ENCODE measurements around the gene FURIN. TPM values are rescaled to one million over a fixed set of nuclear protein-coding genes. Genes with fewer than 3 reads are reported as not detected.

Gene FURIN
- total and polyA plus RNA-seq, 9 donors: 16.3 to 39.5 (median 34.5) TPM

DNA sequence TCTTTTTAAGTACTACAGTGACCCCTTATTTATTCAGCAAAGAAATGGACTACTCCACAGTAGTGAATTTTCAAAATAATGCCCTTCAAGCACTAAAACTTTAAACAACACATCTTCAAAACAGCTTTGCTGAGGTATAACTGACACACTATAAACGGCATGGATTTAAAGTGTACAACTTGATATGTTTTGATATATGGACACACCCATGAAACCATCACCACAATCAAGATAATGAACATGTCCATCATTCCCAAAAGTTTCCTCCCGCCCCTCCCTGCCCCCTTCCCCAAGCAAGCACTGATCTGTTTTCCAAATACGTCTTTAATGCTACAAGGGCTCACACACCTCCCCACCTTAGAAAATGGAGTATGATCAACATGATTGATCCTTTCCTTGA, 1.6 kb upstream of the FURIN start:
- Histone ChIP-seq H3K9me3 (replicated peaks; ENCODE audit: control insufficient read depth, low read depth, low read length) (no peaks in the 10 kb centered on the region), H3K4me1 (ENCODE audit: control insufficient read depth, insufficient read depth, low read length) (peaks cover 21% of the 10 kb centered on the region), H3K27ac (ENCODE audit: low read length) (no peak overlapping the region), H3K4me3 (ENCODE audit: low read length) (no peak overlapping the region), H3K27me3 (ENCODE audit: control insufficient read depth, insufficient read depth, low read length) (peaks cover 2% of the 10 kb centered on the region), H3K36me3 (ENCODE audit: control insufficient read depth, insufficient read depth, low read length) (no peaks in the 10 kb centered on the region)
- no CpG with 5 or more reads among the region's 3 CpGs for WGBS (ENCODE audit: insufficient coverage)
- DNase-seq: no peak

DNA sequence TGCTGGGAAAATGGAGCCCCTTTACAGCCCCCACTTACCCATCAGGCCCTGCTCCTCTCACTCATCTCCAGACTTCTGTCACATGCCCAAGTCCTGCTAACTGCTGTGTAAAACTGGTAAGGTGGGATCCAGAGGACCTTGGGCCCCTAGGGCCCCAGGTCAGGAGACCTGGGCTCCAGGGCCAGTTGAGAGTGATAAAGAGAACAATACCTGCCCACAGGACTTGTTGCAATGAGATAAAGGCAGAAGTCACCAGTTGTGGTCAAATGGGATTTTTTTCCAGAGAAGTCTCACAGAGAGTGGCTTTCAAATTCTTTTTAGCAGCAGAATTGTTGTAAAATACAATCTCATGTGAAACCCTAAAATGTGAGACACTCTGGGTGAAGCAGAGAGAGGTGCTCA, 753 bp downstream of the FURIN start:
- Histone ChIP-seq H3K4me1 (ENCODE audit: control insufficient read depth, insufficient read depth, low read length) (peaks cover 38% of the 10 kb centered on the region), H3K9me3 (replicated peaks; ENCODE audit: control insufficient read depth, low read depth, low read length) (no peaks in the 10 kb centered on the region)
- DNase-seq: no peak

DNA sequence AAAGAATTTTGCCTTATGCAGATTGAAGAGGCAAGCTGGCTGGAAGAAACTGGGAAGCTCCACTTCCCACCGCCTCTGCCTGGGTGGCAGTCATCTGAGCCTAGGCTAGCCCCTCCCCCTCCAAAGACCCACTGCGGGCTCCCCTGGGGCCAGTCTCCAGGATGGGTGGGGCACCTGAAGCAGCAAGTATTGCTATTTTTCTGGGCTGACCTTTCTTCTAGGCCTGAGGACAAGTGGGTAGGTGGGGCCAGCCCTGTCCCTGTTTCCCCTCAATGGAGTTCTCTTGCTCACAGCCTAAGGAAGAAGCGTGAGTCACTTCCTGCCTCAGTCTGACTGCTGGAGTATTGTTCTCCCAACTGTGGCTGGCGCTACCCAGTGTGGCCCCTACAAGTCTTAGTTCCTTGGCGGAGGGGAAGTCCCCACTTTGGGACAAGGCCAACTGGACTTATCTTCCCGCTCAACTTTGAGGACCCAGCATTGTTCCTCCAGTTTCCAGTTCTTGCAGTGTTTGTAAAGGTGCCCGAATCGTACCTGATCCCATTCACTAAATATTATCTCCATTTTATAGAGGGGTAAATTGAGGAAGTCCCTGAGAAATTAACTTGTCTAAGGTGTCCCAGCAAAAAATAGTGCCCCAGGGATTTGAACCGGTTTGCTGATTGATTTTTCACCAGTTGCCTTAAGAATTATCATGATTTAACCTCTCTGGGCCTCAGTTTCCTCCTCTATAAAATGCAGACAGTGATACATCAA, 1.4 kb downstream of the FURIN start:
- 60% methylated on average over 4 of the region's 9 CpGs for WGBS (ENCODE audit: insufficient coverage)
- DNase-seq: peak; percentile 74
- Histone ChIP-seq H3K27ac (ENCODE audit: low read length) (peak overlapping the region; percentile 82), H3K4me3 (ENCODE audit: low read length) (no peak overlapping the region), H3K27me3 (ENCODE audit: control insufficient read depth, insufficient read depth, low read length) (peaks cover 2% of the 10 kb centered on the region), H3K9me3 (replicated peaks; ENCODE audit: control insufficient read depth, low read depth, low read length) (no peaks in the 10 kb centered on the region), H3K4me1 (ENCODE audit: control insufficient read depth, insufficient read depth, low read length) (peaks cover 41% of the 10 kb centered on the region), H3K36me3 (ENCODE audit: control insufficient read depth, insufficient read depth, low read length) (no peaks in the 10 kb centered on the region)

More for the DNA sequence above, 753 bp downstream of the FURIN start:
- H3K4me3 ChIP-seq (ENCODE audit: low read length): no peak overlapping the region
- peaks cover 2% of the 10 kb centered on the region for H3K27me3 ChIP-seq (ENCODE audit: control insufficient read depth, insufficient read depth, low read length)
- peak overlapping the region; percentile 82 for H3K27ac ChIP-seq (ENCODE audit: low read length)
- no peaks in the 10 kb centered on the region for H3K36me3 ChIP-seq (ENCODE audit: control insufficient read depth, insufficient read depth, low read length)

DNA sequence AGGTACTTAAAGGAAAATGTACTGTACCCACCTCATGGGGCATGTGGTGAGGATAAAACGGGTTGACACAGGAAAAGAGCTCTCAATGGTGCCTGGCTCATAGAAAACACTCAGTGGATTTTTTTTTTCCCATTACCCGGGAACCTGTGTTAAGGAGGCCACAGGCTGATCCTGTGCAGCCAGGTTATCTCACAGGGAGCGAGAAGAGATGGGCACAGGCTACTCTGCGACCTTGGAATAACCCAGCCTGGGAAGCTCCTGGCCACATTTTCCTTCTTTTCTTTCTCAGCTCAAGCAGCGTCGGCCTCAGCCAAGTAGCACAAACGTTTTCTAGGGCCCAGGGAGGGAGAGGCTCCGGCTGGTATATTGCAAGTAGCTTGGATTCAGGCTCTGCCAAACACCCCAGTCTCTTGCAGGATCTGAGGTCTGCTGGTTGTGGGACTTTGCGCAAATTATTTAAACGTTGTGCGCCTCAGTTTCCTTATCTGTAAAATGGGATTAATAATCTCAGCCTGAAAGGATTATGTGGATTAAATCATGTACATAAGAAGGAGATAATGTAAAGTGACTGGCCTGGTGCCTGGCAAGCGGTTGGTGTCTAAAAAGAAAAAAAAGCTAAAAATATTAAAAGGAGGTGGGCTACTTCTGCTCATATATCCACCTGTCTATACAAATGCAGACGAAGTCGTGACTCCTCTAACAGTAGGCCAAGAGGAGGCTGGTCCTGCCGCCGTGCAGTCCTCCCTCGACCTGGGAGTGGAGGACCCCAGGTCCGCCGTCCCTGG, 2.2 kb downstream of the FURIN start:
- Histone ChIP-seq H3K36me3 (ENCODE audit: control insufficient read depth, insufficient read depth, low read length) (peaks cover 3% of the 10 kb centered on the region), H3K27ac (ENCODE audit: low read length) (peak overlapping the region; percentile 82), H3K4me1 (ENCODE audit: control insufficient read depth, insufficient read depth, low read length) (peaks cover 41% of the 10 kb centered on the region), H3K4me3 (ENCODE audit: low read length) (peak overlapping the region; percentile 66), H3K27me3 (ENCODE audit: control insufficient read depth, insufficient read depth, low read length) (peaks cover 2% of the 10 kb centered on the region), H3K9me3 (replicated peaks; ENCODE audit: control insufficient read depth, low read depth, low read length) (no peaks in the 10 kb centered on the region)
- WGBS (ENCODE audit: insufficient coverage): 40% methylated on average over 12 of the region's 19 CpGs
- no peak for DNase-seq

DNA sequence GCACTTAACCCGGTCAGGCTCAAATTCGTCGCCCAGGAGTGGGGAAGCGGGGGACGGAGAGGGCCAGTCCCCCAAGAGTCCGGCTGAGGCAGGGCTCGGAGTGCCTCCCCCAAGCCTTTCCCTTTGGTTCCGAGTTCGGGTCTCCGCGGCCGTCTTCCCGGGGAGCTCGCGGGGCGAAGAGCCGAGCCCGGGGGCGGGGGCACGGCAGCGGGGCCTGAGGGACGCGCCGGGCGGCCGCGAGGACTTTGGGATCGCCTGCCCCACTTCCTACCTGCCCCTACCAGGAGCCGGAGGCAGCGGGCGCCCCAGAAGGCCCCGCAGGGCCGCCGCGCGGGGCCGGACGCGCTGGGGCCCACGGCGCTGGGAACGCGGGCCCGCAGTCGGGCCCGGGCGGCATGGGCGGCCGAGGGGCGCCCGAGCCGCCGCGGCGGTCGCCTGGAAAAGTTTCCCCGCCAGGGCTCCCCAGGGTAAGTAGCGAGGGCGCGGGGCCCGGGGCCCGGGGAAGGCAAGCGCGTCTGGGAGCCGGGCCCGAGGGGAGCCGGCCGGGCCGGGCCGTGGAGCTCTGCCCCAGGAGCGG, 2.8 kb downstream of the FURIN start:
- no peaks in the 10 kb centered on the region for H3K9me3 ChIP-seq (replicated peaks; ENCODE audit: control insufficient read depth, low read depth, low read length)
- peak overlapping the region; percentile 66 for H3K4me3 ChIP-seq (ENCODE audit: low read length)
- DNase-seq: peak; percentile 50
- H3K36me3 ChIP-seq (ENCODE audit: control insufficient read depth, insufficient read depth, low read length): peaks cover 10% of the 10 kb centered on the region
- WGBS (ENCODE audit: insufficient coverage): under 1% methylated on average over 54 of the region's 71 CpGs
- H3K4me1 ChIP-seq (ENCODE audit: control insufficient read depth, insufficient read depth, low read length): peaks cover 41% of the 10 kb centered on the region
- no peaks in the 10 kb centered on the region for H3K27me3 ChIP-seq (ENCODE audit: control insufficient read depth, insufficient read depth, low read length)
- H3K27ac ChIP-seq (ENCODE audit: low read length): peak overlapping the region; percentile 82

DNA sequence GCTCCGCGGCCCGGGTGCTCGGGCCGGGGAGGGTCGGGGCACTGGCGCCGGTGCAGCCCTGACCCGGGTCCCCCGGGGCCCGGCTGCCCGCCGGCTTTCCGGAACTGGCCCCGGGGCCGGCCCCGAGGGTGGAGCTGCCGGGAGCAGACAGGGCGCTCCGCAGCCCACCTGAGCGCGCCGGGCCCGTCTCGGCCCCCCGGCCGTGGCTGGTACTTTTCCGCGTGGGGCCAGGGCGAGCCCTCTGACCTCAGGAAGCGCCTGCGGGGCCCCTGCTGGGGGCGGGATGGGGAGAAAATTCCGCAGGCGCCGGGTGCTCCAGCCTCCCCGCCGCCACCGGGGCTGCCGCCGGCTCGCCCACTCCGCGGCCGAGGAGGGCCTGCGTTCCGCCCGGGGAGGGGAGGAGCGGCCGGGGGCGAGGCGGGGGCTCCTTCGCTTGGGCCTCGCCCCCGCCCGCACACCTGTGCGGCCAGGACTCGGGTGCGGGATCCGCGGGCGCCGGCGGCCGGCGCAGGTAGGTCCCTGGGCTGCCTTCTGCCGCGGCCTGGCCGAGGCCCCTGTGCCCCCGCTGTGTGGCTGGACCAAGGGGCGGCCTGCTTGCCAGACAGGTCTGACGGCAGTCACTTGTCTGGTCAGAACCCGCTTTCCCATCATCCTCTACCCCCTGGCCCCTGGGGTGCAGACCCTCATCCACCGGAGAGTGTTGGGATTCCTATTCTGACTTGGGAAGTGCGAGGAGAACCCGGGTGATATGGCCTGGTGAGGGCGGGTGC, 3.5 kb downstream of the FURIN start:
- 1% methylated on average over 60 of the region's 77 CpGs for WGBS (ENCODE audit: insufficient coverage)
- Histone ChIP-seq H3K4me1 (ENCODE audit: control insufficient read depth, insufficient read depth, low read length) (peaks cover 41% of the 10 kb centered on the region), H3K36me3 (ENCODE audit: control insufficient read depth, insufficient read depth, low read length) (peaks cover 17% of the 10 kb centered on the region), H3K4me3 (ENCODE audit: low read length) (peak overlapping the region; percentile 66), H3K27ac (ENCODE audit: low read length) (peak overlapping the region; percentile 64), H3K9me3 (replicated peaks; ENCODE audit: control insufficient read depth, low read depth, low read length) (no peaks in the 10 kb centered on the region), H3K27me3 (ENCODE audit: control insufficient read depth, insufficient read depth, low read length) (no peaks in the 10 kb centered on the region)
- peak; percentile 31 for DNase-seq

DNA sequence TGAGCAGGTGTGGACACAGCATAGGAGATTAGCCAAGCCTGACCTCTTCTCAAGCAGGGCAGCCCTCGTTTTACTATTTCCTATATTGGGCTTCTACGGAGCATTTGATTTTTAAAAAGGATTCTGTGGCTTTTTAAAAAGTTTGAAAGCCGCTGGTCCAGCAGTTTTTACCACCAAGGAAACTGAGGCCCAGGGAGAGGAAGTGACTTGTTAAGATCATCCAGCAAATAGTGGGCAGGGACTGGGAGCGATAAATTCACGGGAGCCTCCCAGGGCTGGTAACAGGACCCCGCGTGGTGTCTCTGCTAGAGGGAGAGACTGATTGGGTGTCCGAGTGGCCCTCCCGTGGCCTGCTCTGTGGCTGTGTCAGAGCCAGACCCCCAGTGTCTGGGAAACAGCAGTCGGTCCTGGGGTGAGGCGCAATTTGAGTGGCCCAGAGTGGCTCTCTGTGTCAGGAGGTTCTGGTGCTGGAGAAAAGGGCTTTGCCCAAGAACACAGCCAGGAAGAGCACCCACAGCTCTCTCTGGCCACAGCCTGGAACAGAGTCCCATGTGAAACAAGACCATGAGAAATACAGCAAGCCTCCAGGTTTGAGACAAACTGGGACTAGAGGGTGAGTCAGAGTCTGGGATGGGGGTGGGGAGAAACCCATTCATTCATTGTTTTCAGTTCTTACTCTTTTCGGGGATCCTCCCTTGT, 4.2 kb downstream of the FURIN start:
- peak overlapping the region; percentile 64 for H3K27ac ChIP-seq (ENCODE audit: low read length)
- H3K9me3 ChIP-seq (replicated peaks; ENCODE audit: control insufficient read depth, low read depth, low read length): no peaks in the 10 kb centered on the region
- DNase-seq: no peak
- H3K4me3 ChIP-seq (ENCODE audit: low read length): peak overlapping the region; percentile 66
- 34% methylated on average over 8 of the region's 12 CpGs for WGBS (ENCODE audit: insufficient coverage)
- peaks cover 41% of the 10 kb centered on the region for H3K4me1 ChIP-seq (ENCODE audit: control insufficient read depth, insufficient read depth, low read length)
- H3K36me3 ChIP-seq (ENCODE audit: control insufficient read depth, insufficient read depth, low read length): peaks cover 24% of the 10 kb centered on the region
- H3K27me3 ChIP-seq (ENCODE audit: control insufficient read depth, insufficient read depth, low read length): no peaks in the 10 kb centered on the region

DNA sequence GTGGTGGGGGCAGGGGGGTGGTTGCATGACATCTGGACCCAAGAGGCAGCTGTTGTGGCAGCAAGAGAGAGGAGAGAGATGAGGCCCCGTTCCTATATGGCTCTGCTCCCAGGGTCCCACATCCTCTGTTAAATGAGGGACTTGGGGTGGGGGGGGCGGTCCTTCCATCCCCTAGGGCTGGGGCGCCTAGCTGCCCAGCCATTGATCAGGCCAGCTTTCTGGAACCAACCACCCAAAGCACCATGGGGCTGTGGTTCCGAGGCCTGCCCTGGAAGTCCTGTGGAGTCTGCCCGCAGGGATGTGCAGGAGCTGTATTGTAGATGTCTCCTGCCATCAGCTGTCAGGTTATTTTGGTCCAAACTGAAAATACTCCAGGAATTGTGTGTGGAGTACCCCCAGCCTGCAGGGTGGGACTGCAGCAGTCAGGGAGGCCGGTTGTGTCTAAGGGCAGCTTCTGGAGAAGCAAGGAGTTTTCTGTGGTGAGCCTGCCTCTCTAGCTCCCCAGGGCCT, 5.2 kb downstream of the FURIN start:
- peak overlapping the region; percentile 71 for H3K27ac ChIP-seq (ENCODE audit: low read length)
- 72% methylated on average over 3 of the region's 6 CpGs for WGBS (ENCODE audit: insufficient coverage)
- H3K4me1 ChIP-seq (ENCODE audit: control insufficient read depth, insufficient read depth, low read length): peaks cover 41% of the 10 kb centered on the region
- no peak for DNase-seq
- H3K9me3 ChIP-seq (replicated peaks; ENCODE audit: control insufficient read depth, low read depth, low read length): no peaks in the 10 kb centered on the region
- peaks cover 32% of the 10 kb centered on the region for H3K36me3 ChIP-seq (ENCODE audit: control insufficient read depth, insufficient read depth, low read length)
- H3K4me3 ChIP-seq (ENCODE audit: low read length): no peak overlapping the region
- no peaks in the 10 kb centered on the region for H3K27me3 ChIP-seq (ENCODE audit: control insufficient read depth, insufficient read depth, low read length)

DNA sequence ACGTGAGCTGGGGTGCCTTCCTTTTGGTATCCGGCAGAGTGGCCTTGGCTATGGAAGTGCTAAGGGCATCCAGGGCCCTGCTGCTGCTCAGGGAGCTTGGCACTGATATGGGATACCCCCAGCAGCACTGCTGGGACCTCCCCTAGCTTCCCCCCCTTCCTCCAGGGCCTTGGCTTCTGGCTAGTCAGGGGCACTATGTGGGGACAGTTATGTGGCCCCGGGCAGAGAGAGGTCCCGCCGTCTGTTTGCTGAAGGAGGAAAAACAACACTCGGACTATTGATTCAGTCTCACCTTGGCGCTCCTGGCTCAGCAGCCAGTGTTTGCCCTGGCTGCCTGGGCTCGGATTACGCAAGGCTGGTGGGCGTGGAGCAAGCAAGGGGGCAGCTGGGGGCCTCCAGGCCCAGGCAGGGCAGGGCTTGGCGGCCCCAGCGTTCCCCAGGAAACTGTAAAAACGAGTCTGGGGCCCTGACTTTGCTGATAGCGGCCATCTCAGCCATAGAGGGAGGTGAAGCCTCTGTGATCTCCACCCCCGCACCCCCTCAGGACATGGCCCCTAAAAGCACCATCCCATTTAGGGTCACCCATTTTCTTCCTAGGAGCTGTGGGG, 5.7 kb downstream of the FURIN start:
- no peaks in the 10 kb centered on the region for H3K9me3 ChIP-seq (replicated peaks; ENCODE audit: control insufficient read depth, low read depth, low read length)
- no peak for DNase-seq
- no peak overlapping the region for H3K4me3 ChIP-seq (ENCODE audit: low read length)
- H3K4me1 ChIP-seq (ENCODE audit: control insufficient read depth, insufficient read depth, low read length): peaks cover 41% of the 10 kb centered on the region
- peaks cover 37% of the 10 kb centered on the region for H3K36me3 ChIP-seq (ENCODE audit: control insufficient read depth, insufficient read depth, low read length)
- no peaks in the 10 kb centered on the region for H3K27me3 ChIP-seq (ENCODE audit: control insufficient read depth, insufficient read depth, low read length)
- H3K27ac ChIP-seq (ENCODE audit: low read length): peak overlapping the region; percentile 71
- 44% methylated on average over 12 of the region's 15 CpGs for WGBS (ENCODE audit: insufficient coverage)
